Neural cell (in vitro differentiated cells): Measurements from ENCODE around the gene GANC. TPM values are rescaled to one million over a fixed set of nuclear protein-coding genes. Genes with fewer than 3 reads are reported as not detected.

Experiments
- H2AFZ ChIP-seq: fragments of 200-600, 300-800 bp; sonication (generic), shearing (Covaris generic); 2 replicates; pipeline ENCODE4 v1.6.0; 2014; ENCODE audit warnings: low read depth, mild to moderate bottlenecking, antibody characterized with exemption, low read length, moderate library complexity
- H3F3A ChIP-seq: fragments of 200-600 bp; shearing (Covaris generic); 2 replicates; pipeline ENCODE4 v1.6.1; 2016; ENCODE audit warnings: mild to moderate bottlenecking, moderate library complexity, mixed read lengths, antibody characterized with exemption, low read length; ENCODE audit not compliant: insufficient read depth, poor library complexity, severe bottlenecking
- H3K27ac ChIP-seq: fragments of 200-600, 300-800 bp; sonication (generic), shearing (Covaris generic); 2 replicates; pipeline ENCODE4 v1.5.1; 2014; ENCODE audit warnings: mild to moderate bottlenecking, low read length, moderate library complexity
- H3K27me3 ChIP-seq: fragments of 300-800, 200-600 bp; sonication (generic), shearing (Covaris generic); 2 replicates; pipeline ENCODE4 v1.6.0; 2014; ENCODE audit warnings: mild to moderate bottlenecking, low read depth, low read length, moderate library complexity; ENCODE audit not compliant: insufficient read depth
- H3K36me3 ChIP-seq: fragments of 300-800, 200-600 bp; sonication (generic), shearing (Covaris generic); 2 replicates; pipeline ENCODE4 v1.5.1; 2014; ENCODE audit warnings: mild to moderate bottlenecking, antibody characterized with exemption, low read length, moderate library complexity; ENCODE audit not compliant: insufficient read depth
- H3K4me2 ChIP-seq: fragments of 300-800, 200-600 bp; sonication (generic), shearing (Covaris generic); 2 replicates; pipeline ENCODE4 v1.6.0; 2014; ENCODE audit warnings: mild to moderate bottlenecking, low read length
- H3K4me3 ChIP-seq: fragments of 300-800, 200-600 bp; sonication (generic), shearing (Covaris generic); 2 replicates; pipeline ENCODE4 v1.5.1; 2014; ENCODE audit warnings: mild to moderate bottlenecking, low read length, moderate library complexity
- H3K79me2 ChIP-seq: fragments of 200-600 bp; shearing (Covaris generic); replicated peaks from 2 replicates; pipeline ENCODE4 v1.6.0; 2014; ENCODE audit warnings: mild to moderate bottlenecking, low read length, moderate library complexity; ENCODE audit not compliant: insufficient read depth
- H3K9ac ChIP-seq: fragments of 300-800, 200-600 bp; sonication (generic), shearing (Covaris generic); 2 replicates; pipeline ENCODE4 v1.6.1; 2016; ENCODE audit warnings: mild to moderate bottlenecking, low read length, mixed read lengths
- H3K9me2 ChIP-seq: fragments of 200-600 bp; shearing (Covaris generic); 2 replicates; pipeline ENCODE4 v1.6.1; 2016; ENCODE audit warnings: mild to moderate bottlenecking, low read length, mixed read lengths; ENCODE audit not compliant: insufficient read depth
- H3K9me3 ChIP-seq: fragments of 200-600, 300-800 bp; sonication (generic), shearing (Covaris generic); 2 replicates; pipeline ENCODE4 v1.6.1; 2016; ENCODE audit warnings: mild to moderate bottlenecking, mixed run types, low read length, moderate library complexity, mixed read lengths
- H4K20me1 ChIP-seq: fragments of 200-600 bp; shearing (Covaris generic); 2 replicates; pipeline ENCODE4 v1.6.1; 2016; ENCODE audit warnings: mild to moderate bottlenecking, mixed run types; ENCODE audit not compliant: insufficient read depth
- EP300 ChIP-seq: fragments of 450-650 bp; conservative IDR thresholded peaks from 2 replicates; pipeline ENCODE4 v1.6.1; 2014; ENCODE audit warnings: antibody characterized with exemption, mild to moderate bottlenecking, moderate library complexity; ENCODE audit not compliant: poor library complexity, severe bottlenecking
- EZH2 ChIP-seq: fragments of 200-600, 300-800 bp; shearing (Covaris generic), sonication (generic); IDR thresholded peaks from 2 replicates; pipeline ENCODE4 v1.6.1; 2014; ENCODE audit warnings: antibody characterized with exemption, low read length, borderline replicate concordance, mild to moderate bottlenecking; ENCODE audit not compliant: insufficient read depth, poor library complexity, severe bottlenecking
- MXI1 ChIP-seq: fragments of 450-650 bp; conservative IDR thresholded peaks from 2 replicates; pipeline ENCODE4 v1.6.1; 2014; ENCODE audit warnings: antibody characterized with exemption, mild to moderate bottlenecking; ENCODE audit not compliant: poor library complexity, severe bottlenecking
- POLR2AphosphoS5 ChIP-seq: IDR thresholded peaks from 2 replicates; pipeline ENCODE4 v1.6.1; 2012
- RAD21 ChIP-seq: fragments of 450-650 bp; conservative IDR thresholded peaks from 2 replicates; pipeline ENCODE4 v1.6.1; 2014; ENCODE audit warnings: antibody characterized with exemption, mild to moderate bottlenecking, moderate library complexity
- SMC3 ChIP-seq: fragments of 450-650 bp; conservative IDR thresholded peaks from 2 replicates; pipeline ENCODE4 v1.6.1; 2014; ENCODE audit warnings: antibody characterized with exemption, mild to moderate bottlenecking, moderate library complexity; ENCODE audit not compliant: poor library complexity
- TAF1 ChIP-seq: IDR thresholded peaks from 2 replicates; pipeline ENCODE4 v1.6.1; 2012; ENCODE audit warnings: low read depth
- polyA plus RNA-seq: library from polyadenylated mRNA; depleted of rRNA; stranded (reverse); fragments of >200 nt; gene quantifications from 2 replicates; pipeline ENCODE4 v1.2.3, GENCODE V29; 2014
- TF ChIP-seq, protein P1 (sequence below): fragments of 450-650 bp; IDR thresholded peaks from 2 replicates; pipeline ENCODE4 v1.5.1; 2014; ENCODE audit warnings: antibody characterized with exemption, mild to moderate bottlenecking, moderate library complexity; ENCODE audit not compliant: poor library complexity, severe bottlenecking
- TF ChIP-seq, protein P2 (sequence below): IDR thresholded peaks from 2 replicates; pipeline ENCODE4 v1.6.1; 2012; ENCODE audit warnings: borderline replicate concordance

Gene GANC
- polyA plus RNA-seq, 1 donor from 2014 or later, result 6.0 TPM

DNA sequence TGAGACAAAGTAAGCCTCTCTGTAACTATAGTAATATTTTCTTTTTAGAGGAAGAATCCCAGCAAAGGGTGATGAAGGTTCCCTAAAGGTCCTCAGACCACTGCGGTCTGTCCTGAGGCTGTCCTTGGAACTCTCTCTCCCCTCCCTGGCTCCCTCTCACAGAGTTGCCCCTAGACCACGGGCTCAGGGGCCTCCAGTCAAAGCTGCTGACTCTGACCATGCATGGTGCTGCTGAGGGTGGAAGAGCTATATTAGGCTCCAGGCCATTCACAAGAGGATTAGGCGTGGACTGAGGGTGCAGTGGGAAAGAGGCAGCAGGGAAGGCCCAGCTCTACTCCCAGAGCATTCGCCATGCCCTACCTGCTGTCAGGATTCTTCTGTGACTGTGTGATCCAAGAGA is 100.9 kb downstream of the GANC start:
- Histone ChIP-seq H4K20me1 (no peaks in the 10 kb centered on the region), H3F3A (no peaks in the 10 kb centered on the region), H3K27me3 (no peaks in the 10 kb centered on the region), H3K4me2 (no peak overlapping the region), H3K4me3 (no peak overlapping the region), H3K9me2 (no peaks in the 10 kb centered on the region), H2AFZ (no peak overlapping the region), H3K79me2 (no peaks in the 10 kb centered on the region), H3K27ac (no peak overlapping the region), H3K36me3 (no peaks in the 10 kb centered on the region), H3K9ac (no peak overlapping the region), H3K9me3 (no peaks in the 10 kb centered on the region)
- TF ChIP-seq RAD21, result no peak
- no peak for TF ChIP-seq SMC3
- TF ChIP-seq, protein P1, sequence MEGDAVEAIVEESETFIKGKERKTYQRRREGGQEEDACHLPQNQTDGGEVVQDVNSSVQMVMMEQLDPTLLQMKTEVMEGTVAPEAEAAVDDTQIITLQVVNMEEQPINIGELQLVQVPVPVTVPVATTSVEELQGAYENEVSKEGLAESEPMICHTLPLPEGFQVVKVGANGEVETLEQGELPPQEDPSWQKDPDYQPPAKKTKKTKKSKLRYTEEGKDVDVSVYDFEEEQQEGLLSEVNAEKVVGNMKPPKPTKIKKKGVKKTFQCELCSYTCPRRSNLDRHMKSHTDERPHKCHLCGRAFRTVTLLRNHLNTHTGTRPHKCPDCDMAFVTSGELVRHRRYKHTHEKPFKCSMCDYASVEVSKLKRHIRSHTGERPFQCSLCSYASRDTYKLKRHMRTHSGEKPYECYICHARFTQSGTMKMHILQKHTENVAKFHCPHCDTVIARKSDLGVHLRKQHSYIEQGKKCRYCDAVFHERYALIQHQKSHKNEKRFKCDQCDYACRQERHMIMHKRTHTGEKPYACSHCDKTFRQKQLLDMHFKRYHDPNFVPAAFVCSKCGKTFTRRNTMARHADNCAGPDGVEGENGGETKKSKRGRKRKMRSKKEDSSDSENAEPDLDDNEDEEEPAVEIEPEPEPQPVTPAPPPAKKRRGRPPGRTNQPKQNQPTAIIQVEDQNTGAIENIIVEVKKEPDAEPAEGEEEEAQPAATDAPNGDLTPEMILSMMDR, result no peak
- TF ChIP-seq EZH2, result no peak
- TF ChIP-seq MXI1, result no peak
- TF ChIP-seq, protein P2, sequence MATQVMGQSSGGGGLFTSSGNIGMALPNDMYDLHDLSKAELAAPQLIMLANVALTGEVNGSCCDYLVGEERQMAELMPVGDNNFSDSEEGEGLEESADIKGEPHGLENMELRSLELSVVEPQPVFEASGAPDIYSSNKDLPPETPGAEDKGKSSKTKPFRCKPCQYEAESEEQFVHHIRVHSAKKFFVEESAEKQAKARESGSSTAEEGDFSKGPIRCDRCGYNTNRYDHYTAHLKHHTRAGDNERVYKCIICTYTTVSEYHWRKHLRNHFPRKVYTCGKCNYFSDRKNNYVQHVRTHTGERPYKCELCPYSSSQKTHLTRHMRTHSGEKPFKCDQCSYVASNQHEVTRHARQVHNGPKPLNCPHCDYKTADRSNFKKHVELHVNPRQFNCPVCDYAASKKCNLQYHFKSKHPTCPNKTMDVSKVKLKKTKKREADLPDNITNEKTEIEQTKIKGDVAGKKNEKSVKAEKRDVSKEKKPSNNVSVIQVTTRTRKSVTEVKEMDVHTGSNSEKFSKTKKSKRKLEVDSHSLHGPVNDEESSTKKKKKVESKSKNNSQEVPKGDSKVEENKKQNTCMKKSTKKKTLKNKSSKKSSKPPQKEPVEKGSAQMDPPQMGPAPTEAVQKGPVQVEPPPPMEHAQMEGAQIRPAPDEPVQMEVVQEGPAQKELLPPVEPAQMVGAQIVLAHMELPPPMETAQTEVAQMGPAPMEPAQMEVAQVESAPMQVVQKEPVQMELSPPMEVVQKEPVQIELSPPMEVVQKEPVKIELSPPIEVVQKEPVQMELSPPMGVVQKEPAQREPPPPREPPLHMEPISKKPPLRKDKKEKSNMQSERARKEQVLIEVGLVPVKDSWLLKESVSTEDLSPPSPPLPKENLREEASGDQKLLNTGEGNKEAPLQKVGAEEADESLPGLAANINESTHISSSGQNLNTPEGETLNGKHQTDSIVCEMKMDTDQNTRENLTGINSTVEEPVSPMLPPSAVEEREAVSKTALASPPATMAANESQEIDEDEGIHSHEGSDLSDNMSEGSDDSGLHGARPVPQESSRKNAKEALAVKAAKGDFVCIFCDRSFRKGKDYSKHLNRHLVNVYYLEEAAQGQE, result no peak

DNA sequence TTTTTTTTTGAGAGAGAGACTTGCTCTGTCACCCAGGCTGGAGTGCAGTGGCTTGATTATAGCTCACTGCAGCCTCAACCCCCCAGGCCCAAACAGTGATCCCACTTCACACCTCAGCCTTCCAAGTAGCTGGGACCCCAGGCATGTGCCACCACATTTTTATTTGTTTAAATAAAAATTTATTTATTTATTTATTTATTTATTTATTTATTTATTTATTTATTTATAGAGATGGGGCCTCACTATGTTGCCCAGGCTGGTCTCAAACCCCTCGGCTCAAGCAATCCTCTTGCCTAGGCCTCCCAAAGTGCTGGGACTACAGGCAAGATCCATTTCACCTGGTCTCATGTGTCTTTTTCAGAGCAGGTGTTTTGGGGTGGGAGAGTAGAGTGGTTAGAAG is 101.8 kb downstream of the GANC start:
- no peaks in the 10 kb centered on the region for H3F3A ChIP-seq
- no peak for TF ChIP-seq SMC3
- no peak for TF ChIP-seq POLR2AphosphoS5
- no peak for TF ChIP-seq EP300
- TF ChIP-seq, protein P1, result no peak
- TF ChIP-seq, protein P2, result no peak
- TF ChIP-seq EZH2, result no peak
- TF ChIP-seq MXI1, result no peak
- TF ChIP-seq RAD21, result no peak
- no peak for TF ChIP-seq TAF1
- H3K9me3 ChIP-seq, result no peaks in the 10 kb centered on the region
- no peaks in the 10 kb centered on the region for H3K36me3 ChIP-seq
- H3K27me3 ChIP-seq, result no peaks in the 10 kb centered on the region
- H3K9me2 ChIP-seq, result no peaks in the 10 kb centered on the region
- H3K4me2 ChIP-seq, result no peak overlapping the region
- no peak overlapping the region for H3K4me3 ChIP-seq
- no peaks in the 10 kb centered on the region for H4K20me1 ChIP-seq
- no peak overlapping the region for H3K27ac ChIP-seq
- H2AFZ ChIP-seq, result no peak overlapping the region
- H3K79me2 ChIP-seq, result no peaks in the 10 kb centered on the region
- no peak overlapping the region for H3K9ac ChIP-seq
